OCI-LY7 (cell line): ENCODE results near the gene TMEM259. TPM values are rescaled to one million over a fixed set of nuclear protein-coding genes. Genes with fewer than 3 reads are reported as not detected.

ENCODE experiments used
- BruUV-seq: library from RNA; stranded (reverse); fragments of 400-500 nt; replicated peaks from 2 replicates; lab custom pipeline; 2021; lab: Mats Ljungman, UMichigan
- CTCF ChIA-PET: fragments of 300-600 bp; sonication (Branson Sonifier 250); formaldehyde crosslinking; loops from one replicate; lab custom pipeline; 2022; ENCODE audit warnings: antibody characterized with exemption; ENCODE audit not compliant: unreplicated experiment; lab: Charles Lee
- POLR2A ChIA-PET: fragments of 300-600 bp; sonication (Branson Sonifier 250); formaldehyde crosslinking; loops from one replicate; lab custom pipeline; 2022; ENCODE audit warnings: antibody characterized with exemption; lab: Charles Lee
- DNase-seq: peaks from one replicate; pipeline ENCODE4 v3.0.0-alpha.2; 2015; ENCODE audit warnings: low spot score
- H2AFZ ChIP-seq: fragments of 200-600 bp; sonication (generic), shearing (Covaris generic); 2 replicates; pipeline ENCODE4 v1.6.1; 2014; ENCODE audit warnings: mild to moderate bottlenecking, antibody characterized with exemption, low read length, moderate library complexity
- H3K27ac ChIP-seq: fragments of 200-600 bp; sonication (generic); 2 replicates; pipeline ENCODE4 v1.5.1; 2014; ENCODE audit warnings: mixed run types, low read depth, mild to moderate bottlenecking, moderate library complexity, low read length, inconsistent platforms; ENCODE audit not compliant: poor library complexity, severe bottlenecking
- H3K36me3 ChIP-seq: fragments of 200-600 bp; sonication (generic); 2 replicates; pipeline ENCODE4 v1.6.1; 2014; ENCODE audit warnings: mild to moderate bottlenecking, antibody characterized with exemption, low read length, moderate library complexity, mixed read lengths; ENCODE audit not compliant: insufficient read depth
- H3K4me1 ChIP-seq: fragments of 200-600 bp; sonication (generic); 2 replicates; pipeline ENCODE4 v1.5.1; 2014; ENCODE audit warnings: mild to moderate bottlenecking, low read length; ENCODE audit not compliant: insufficient read depth, poor library complexity, severe bottlenecking
- H3K4me2 ChIP-seq: fragments of 200-600 bp; sonication (generic); 2 replicates; pipeline ENCODE4 v1.6.1; 2014; ENCODE audit warnings: mild to moderate bottlenecking, low read length
- H3K4me3 ChIP-seq: fragments of 200-600 bp; sonication (generic); 2 replicates; pipeline ENCODE4 v1.5.1; 2014; ENCODE audit warnings: mild to moderate bottlenecking, low read depth, low read length; ENCODE audit not compliant: poor library complexity, severe bottlenecking
- H3K79me2 ChIP-seq: fragments of 200-600 bp; sonication (generic); 2 replicates; pipeline ENCODE4 v1.6.1; 2016; ENCODE audit warnings: low read depth, mild to moderate bottlenecking, low read length, moderate library complexity, mixed read lengths; ENCODE audit not compliant: insufficient read depth
- H3K9me2 ChIP-seq: fragments of 200-600 bp; sonication (generic); 2 replicates; pipeline ENCODE4 v1.6.1; 2016; ENCODE audit warnings: mild to moderate bottlenecking, low read length, mixed read lengths; ENCODE audit not compliant: insufficient read depth
- H3K9me3 ChIP-seq: fragments of 200-600 bp; sonication (generic); 2 replicates; pipeline ENCODE4 v1.6.1; 2014; ENCODE audit warnings: mild to moderate bottlenecking, mixed run types, low read length, mixed read lengths
- H4K20me1 ChIP-seq: fragments of 200-600 bp; sonication (generic); 2 replicates; pipeline ENCODE4 v1.6.1; 2014; ENCODE audit warnings: mild to moderate bottlenecking, antibody characterized with exemption, low read length, moderate library complexity, mixed read lengths; ENCODE audit not compliant: insufficient read depth
- EZH2phosphoT487 ChIP-seq: fragments of 200-600 bp; sonication (generic); IDR thresholded peaks from 2 replicates; pipeline ENCODE4 v1.6.1; 2018; ENCODE audit warnings: low read depth, borderline replicate concordance, mild to moderate bottlenecking, mixed run types, antibody characterized with exemption, low read length, moderate library complexity, mixed read lengths
- intact Hi-C: fragments of 100-400 bp; cut with micrococcal nuclease; formaldehyde crosslinking; loops from one replicate; pipeline ENCODE4 v1.10.0; 2022; ENCODE audit not compliant: unreplicated experiment
- total RNA-seq, 2 experiments: library from RNA; depleted of rRNA in 1 of 2; stranded (reverse); fragments of >200 nt in 1 of 2; shearing (Covaris generic) in 1 of 2; gene quantifications; 2 replicates each; pipeline ENCODE4 v1.2.3, GENCODE V29; 2014 to 2022
- TF ChIP-seq, protein P1 (sequence below): fragments of 200-600 bp; sonication (generic); conservative IDR thresholded peaks from 2 replicates; pipeline ENCODE4 v1.5.1; 2014; ENCODE audit warnings: mild to moderate bottlenecking, antibody characterized with exemption, low read length, moderate library complexity, mixed read lengths

The TMEM259 gene
- total RNA-seq, 2 experiments from 2014 or later, result 169 to 195 TPM

GRCh38 chr19:1014161-1015060 lies 6.5 kb downstream of the TMEM259 start:
- BruUV-seq, result no TSS peak
- CTCF ChIA-PET, result no interaction called here
- intact Hi-C loops, result no loop called here

DNA sequence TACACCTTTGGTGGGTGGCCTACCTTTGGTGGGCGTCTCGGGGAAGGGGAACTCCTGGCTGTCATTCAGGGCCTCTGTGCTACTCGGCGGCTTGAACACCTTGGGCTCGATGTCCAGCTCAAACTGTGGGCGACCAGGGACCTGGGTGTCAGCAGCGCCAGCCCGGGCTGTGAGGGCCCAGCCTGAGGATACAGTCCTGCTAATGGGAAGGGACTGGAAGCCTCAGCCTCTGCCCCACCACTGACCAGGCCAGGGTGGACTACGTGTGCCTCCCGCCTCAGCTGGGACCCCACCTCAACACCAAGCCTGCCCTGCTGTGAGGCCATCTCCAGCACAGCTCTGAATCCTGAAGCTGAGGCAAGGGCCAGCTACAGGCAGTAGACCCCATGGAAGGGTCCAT lies 7.7 kb downstream of the TMEM259 start:
- Histone ChIP-seq H3K9me2 (no peaks in the 10 kb centered on the region), H3K27ac (no peak overlapping the region), H3K36me3 (peaks cover 88% of the 10 kb centered on the region), H2AFZ (no peak overlapping the region), H3K79me2 (peaks cover 35% of the 10 kb centered on the region), H3K9me3 (no peaks in the 10 kb centered on the region), H3K4me3 (no peak overlapping the region), H3K4me1 (peaks cover 19% of the 10 kb centered on the region), H3K4me2 (no peak overlapping the region), H4K20me1 (peaks cover 6% of the 10 kb centered on the region)
- TF ChIP-seq EZH2phosphoT487, result no peak
- TF ChIP-seq, protein P1, sequence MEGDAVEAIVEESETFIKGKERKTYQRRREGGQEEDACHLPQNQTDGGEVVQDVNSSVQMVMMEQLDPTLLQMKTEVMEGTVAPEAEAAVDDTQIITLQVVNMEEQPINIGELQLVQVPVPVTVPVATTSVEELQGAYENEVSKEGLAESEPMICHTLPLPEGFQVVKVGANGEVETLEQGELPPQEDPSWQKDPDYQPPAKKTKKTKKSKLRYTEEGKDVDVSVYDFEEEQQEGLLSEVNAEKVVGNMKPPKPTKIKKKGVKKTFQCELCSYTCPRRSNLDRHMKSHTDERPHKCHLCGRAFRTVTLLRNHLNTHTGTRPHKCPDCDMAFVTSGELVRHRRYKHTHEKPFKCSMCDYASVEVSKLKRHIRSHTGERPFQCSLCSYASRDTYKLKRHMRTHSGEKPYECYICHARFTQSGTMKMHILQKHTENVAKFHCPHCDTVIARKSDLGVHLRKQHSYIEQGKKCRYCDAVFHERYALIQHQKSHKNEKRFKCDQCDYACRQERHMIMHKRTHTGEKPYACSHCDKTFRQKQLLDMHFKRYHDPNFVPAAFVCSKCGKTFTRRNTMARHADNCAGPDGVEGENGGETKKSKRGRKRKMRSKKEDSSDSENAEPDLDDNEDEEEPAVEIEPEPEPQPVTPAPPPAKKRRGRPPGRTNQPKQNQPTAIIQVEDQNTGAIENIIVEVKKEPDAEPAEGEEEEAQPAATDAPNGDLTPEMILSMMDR, result no peak
- intact Hi-C loops, result no loop called here
- POLR2A ChIA-PET, result no interaction called here
- BruUV-seq, result no TSS peak
- CTCF ChIA-PET, result no interaction called here
- no peak for DNase-seq

More at GRCh38 chr19:1014161-1015060, 6.5 kb downstream of the TMEM259 start:
- POLR2A ChIA-PET, result no interaction called here
- no peaks in the 10 kb centered on the region for H3K9me3 ChIP-seq
- DNase-seq, result no peak
- H3K4me3 ChIP-seq, result no peak overlapping the region
- peaks cover 47% of the 10 kb centered on the region for H3K79me2 ChIP-seq
- TF ChIP-seq EZH2phosphoT487, result no peak
- TF ChIP-seq, protein P1, result no peak
- H3K36me3 ChIP-seq, result peaks cover 89% of the 10 kb centered on the region
- no peaks in the 10 kb centered on the region for H3K9me2 ChIP-seq
- no peak overlapping the region for H3K4me2 ChIP-seq
- peaks cover 10% of the 10 kb centered on the region for H4K20me1 ChIP-seq
- peaks cover 31% of the 10 kb centered on the region for H3K4me1 ChIP-seq
- H2AFZ ChIP-seq, result no peak overlapping the region
- no peak overlapping the region for H3K27ac ChIP-seq

DNA sequence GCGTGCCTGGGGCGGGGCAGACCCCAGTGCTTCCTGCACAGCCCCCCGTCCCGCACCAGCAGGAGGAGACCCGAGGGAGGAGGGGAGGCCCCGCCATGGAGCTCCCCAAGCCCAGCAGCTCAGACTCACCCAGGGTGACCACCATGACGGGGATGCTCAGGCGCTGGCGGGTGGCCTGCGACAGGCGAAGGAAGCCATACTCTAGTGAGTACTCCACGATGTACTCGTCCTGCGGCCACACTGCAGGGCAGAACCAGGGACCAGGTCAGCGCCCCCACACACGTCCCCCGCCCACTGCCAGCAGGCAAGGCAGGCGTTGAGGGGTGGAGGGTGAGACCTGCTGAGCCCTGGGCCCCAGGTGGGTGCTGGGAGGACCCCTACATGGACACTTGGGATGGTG lies 8.6 kb downstream of the TMEM259 start:
- ChIA-PET CTCF (no interaction called here), POLR2A (no interaction called here)
- Histone ChIP-seq H3K9me2 (no peaks in the 10 kb centered on the region), H3K4me2 (no peak overlapping the region), H3K27ac (no peak overlapping the region), H3K4me3 (no peak overlapping the region), H3K36me3 (peaks cover 82% of the 10 kb centered on the region), H2AFZ (no peak overlapping the region), H3K9me3 (no peaks in the 10 kb centered on the region), H3K79me2 (peaks cover 27% of the 10 kb centered on the region), H4K20me1 (peaks cover under 1% of the 10 kb centered on the region; the same call in 1 of the 2 replicates), H3K4me1 (peaks cover 10% of the 10 kb centered on the region)
- no peak for DNase-seq
- TF ChIP-seq, protein P1, result no peak
- TF ChIP-seq EZH2phosphoT487, result no peak
- intact Hi-C loops, result no loop called here
- no TSS peak for BruUV-seq
